Measurements from ENCODE around the gene TGIF2.
"Not testable (repeated sequence)": the region's sequence is repeated elsewhere in the genome, so short reads cannot be mapped to it uniquely, and the experiment has no call there.

Gene TGIF2

DNA sequence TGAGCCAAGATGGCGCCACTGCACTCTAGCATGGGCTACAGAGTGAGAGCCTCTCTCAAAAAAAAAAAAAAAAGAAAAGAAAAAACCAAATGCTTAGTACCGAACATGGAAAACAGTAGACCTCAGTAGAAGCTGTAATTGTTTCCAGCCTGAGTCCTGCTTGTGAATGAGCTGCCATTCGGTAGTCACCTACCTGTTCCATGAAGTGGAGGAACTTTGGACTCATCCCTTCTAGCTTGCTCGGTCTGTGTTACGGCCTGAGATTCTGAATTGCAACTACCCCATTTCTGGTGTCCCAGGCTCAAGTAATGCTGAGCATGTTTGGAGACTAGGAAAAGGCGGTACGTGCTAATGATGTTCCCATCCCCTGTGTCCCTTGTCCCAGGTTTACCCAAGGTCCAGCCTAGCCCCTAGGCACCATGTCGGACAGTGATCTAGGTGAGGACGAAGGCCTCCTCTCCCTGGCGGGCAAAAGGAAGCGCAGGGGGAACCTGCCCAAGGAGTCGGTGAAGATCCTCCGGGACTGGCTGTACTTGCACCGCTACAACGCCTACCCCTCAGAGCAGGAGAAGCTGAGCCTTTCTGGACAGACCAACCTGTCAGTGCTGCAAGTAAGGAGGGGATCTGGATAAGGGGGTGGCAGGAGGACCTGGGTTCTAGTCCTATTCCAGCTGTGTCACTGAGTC is 5.1 kb downstream of the TGIF2 start:
- no peak for DNase-seq (ENCODE audit: low read depth)

DNA sequence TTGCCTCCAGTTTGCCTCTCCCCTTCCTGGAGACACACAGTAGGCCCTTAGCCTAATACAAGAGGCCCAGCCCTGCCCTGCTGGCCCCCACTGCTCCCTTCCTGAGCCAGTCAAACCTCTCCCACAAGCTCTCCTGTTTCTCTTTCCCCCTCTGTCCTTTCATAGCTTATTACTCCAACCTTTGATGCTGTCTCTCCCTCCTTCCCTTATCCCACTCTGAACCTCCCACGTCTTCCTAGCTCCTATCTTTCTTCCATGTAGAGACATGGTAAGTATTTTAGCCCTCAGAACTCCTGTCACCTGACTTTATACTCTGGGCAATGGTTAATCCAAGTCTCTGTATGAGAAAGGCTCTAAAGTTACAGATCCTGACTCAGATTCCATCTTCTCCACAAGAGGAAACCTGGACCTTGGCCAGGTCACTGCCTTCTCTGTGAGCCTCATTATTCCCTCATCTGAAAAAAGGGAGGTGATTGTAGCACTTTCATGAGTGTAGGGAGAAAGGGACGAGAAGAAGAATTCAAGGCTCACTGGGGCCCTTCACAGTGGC is 6.7 kb downstream of the TGIF2 start:
- DNase-seq (ENCODE audit: low read depth) = no peak

DNA sequence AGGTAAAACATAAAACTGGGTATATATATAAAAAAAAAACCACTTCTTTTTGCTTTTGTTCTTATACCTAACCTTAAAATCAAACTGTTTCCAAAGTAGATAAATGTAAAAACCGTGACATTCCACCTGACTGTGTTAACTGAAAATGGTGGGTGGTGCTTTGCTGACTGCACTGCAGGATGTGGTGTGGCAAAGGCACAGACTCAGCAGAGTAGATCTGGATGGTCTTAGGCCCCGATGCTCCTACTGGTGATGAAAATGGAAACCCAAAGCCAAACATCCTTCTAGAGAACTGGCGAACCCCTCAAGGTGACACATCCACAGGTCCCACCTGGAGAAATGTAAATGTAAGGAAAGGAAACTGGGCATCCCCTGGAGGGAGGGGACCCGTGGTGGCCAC is 8.9 kb downstream of the TGIF2 start:
- DNase-seq (ENCODE audit: low read depth) = no peak

DNA sequence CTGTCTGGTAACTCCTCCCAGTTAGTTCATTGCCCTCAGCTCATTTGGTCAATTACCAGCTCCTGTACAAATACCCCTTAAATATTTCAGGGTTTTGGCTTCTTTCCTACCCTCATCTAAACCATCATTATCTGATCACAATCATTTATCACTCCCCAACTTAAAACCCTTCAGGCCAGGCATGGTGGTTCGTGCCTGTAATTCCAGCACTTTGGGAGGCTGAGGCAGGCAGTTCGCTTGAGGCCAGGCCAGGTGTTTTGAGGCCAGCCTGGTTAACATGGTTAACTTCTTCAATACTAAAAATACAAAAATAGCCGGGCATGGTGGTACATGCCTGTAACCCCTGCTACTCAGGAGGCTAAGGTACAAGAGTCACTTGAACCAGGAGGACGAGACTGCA is 9.4 kb downstream of the TGIF2 start:
- DNase-seq (ENCODE audit: low read depth) = no peak

DNA sequence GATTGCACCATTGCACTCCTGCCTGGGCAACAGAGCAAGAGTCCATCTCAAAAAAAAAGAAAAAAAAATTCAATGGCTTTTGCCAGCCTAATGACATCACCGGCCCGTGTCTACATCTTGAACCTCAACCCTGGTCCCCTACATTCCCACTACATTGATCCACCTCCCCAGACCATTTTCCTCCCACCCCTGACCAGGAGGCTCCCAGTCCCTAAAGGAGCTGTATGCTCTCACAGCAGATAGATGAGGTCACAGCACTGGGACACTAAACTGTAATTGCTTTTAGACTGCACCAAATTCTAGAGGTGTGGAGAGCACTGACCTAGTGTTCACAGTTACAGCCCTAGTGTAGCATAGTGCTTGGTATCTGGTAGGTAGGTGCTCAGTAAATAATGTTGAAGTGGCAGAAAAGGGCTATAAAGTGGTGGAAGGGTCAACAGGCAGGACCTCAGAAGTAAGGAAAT is 10.7 kb downstream of the TGIF2 start:
- DNase-seq (ENCODE audit: low read depth) = no peak

DNA sequence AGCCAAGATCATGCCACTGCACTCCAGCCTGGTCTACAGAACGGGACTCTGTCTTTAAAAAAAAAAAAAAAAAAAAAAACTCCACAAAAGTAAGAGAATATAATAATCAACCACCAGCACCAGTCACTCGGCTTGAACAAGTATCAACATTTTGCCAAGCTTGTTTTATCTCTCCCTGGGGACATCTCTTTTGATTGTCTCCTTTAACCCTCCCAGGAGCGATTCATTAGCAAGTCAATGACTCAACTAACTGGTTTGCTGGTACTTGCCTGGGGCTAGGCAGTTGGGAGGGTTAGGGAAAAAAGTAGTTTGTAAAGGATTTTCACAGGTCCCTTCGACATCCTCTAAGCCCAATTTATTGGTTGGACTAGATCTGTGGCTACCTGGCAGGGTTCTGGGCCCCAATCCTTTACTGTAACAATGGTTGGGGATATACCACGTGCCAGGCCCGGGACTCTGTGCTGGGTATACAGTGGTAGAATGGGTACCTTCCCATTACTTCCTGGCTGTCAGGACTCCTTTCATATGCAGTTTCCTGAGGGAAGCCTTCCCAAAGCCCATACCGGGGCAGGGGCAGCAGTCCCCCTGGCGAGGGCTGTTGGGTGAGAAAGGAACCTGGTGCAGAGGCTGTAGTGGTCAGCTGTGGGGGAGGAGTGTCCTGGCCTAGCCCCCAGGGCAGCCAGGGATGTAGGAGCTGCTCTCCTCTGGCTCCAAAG is 12.2 kb downstream of the TGIF2 start:
- no peak for DNase-seq (ENCODE audit: low read depth)

DNA sequence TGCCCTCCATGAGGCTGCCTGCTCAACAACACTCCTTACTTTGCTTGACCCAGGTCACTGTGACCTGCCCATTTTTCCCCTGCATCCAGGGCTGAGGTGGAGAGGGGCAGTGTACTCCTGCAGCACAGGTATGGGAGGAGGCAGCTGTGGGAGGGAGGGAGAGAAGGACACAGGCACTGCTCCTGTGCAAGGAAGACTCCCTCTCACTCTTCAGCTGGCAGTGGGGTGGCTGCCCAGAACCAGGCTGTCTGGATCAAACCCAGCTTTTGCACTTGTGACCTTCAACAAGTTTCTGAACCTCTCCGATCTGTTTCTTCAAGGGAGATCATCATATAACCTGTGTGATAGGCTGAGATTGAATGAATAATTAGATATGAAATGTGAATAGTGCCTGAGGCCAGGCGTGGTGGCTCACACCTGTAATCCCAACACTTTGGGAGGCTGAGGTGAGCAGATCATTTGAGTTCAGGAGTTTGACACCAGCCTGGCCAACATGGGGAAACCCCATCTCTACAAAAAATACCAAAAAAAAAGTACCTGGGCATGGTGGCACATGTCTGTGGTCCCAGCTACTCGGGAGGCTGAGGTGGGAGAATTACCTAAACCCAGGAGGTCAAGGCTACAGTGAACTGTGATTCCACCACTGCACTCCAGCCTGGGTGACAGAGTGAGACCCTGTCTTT is 14.1 kb downstream of the TGIF2 start:
- no peak for DNase-seq (ENCODE audit: low read depth)

DNA sequence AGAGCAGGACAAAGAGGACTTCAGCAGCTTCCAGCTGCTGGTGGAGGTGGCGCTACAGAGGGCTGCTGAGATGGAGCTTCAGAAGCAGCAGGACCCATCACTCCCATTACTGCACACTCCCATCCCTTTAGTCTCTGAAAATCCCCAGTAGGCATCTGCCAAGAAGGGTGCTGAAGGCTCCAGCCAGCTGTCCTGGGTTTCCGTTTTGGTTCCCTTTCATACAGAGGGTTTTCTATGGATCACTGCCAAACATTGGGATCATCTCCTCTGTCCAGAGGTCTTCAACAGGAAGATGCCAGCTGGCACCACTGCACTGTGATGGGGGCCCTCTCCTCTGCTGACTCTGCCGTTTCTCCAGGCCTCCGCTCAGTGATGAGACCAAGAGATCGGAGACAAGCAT is 17.9 kb downstream of the TGIF2 start:
- no peak for DNase-seq (ENCODE audit: low read depth)

DNA sequence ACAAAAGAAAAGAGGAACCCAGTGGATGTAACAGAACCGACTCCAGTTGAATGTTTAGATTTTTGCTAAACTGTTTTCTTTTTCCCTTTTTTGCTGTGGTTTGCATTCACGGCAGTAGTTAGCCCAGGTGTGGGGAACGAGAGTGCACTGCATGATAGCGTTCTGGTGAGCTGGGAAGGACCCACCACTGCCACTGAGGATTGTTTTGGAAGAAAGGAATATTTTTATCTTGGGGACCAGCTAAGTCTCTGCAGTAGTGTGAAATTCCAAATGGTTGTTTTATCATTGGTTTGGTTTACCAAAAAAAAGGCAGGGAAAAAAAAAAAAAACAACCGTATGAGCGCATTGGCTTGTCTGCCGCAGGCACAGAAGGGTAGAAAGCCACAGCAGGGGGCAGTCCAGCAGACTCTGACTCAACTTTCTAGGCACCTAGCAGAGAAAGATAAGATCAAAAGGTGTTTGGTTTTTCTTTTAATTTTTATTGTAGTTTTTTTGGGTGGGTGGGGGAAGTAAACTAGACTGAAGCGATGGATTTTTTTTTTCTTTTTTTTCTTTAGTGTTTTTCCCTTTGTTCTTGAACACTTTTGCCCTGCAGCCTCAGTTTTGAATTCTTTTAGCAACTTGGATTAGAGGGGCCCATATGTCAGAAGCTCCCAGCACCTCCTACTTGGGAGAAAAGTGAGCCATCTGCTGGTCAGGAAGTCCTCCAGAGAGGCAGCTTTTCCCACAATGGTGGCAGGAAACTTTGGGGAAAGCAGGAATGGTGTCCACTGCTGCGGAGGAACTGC is 18.7 kb downstream of the TGIF2 start:
- DNase-seq (ENCODE audit: low read depth) = no peak

DNA sequence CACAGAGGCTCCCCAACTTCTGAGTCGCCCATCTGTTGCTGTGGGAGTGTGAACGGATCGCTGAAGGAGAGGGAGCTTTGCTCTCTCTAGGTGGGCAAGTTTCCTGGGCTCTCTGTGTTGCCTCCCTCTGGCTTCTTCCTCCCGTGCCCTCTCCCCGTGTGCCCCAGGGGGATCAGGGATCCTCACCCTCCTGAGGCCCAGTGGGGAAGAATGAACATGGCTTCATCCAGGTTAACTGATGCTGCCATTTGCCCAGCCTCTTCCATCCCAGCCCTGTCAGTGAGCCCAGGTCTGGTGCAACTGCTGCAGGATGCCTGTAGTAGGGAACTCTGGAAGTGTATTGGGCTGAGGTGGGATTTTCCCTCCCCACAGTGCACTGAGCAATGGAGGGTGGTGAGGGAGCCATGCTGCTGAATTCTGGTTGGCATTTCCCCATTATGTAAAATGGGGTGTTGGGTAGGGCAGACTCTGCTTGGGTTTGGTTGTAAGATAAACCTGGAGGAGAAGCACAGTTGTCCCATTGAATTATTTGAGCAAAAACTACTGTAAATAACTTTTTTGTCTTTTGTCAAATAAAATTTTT is 20.0 kb downstream of the TGIF2 start:
- DNase-seq (ENCODE audit: low read depth) = no peak

DNA sequence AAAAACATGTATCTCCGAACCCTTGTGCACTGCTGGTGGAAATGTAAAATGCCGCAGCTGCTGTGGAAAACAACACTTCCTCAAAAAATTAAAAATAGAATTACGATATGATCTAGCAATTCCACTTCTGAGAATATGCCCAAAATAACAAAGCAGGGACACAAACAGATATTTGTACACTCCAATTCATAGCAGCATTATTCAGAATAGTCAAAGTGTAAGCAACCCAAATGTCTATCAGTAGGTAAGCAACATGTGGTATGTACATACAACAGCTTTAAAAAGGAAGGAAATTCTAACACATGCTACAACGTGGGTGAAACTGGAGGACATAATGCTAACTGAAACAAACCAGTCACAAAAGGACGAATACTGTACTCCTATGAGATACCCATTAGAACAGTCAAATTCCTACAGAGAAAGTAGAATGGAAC is 26.5 kb downstream of the TGIF2 start:
- DNase-seq (ENCODE audit: low read depth) = no peak

DNA sequence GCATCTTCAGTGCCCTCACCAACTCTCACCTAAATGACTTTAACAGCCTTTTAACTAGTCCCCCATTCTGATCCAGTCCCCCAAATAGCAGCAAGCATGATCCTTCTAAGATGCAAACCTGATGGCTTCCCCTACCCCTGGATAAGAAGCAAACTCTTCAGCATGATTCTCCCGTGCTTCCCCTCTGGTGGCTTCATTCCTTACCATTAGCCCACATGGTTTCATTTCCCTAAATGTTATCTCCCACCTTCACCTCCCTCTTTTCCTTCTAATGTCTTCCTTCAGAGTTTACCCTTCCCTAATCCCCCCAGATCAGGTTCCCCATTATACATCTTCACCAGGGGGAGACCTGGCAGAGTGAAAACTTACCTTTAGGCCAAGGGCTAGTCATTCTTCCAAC is 28.1 kb downstream of the TGIF2 start:
- no peak for DNase-seq (ENCODE audit: low read depth)

DNA sequence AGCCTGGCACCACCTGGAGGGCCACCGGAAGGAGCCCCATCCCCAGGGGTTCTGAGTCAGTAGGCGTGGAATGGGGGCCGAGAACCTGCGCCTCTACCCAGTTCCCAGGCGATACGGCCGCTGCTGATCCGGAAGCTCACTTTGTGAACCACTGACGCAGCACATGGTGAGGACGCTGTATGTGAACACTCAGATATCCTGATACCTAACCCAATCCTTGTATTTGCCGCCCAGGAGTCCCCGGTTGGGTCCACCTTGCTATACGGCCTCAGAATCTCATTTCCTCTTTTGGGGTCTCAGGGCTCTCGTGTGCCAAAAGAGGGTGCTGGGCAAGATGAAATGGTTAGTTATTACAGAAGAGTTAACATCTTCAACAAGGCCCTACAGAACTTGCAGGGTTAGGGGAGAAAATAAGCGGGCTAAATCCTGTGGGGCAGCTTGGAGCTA is 31.6 kb downstream of the TGIF2 start:
- no peak for DNase-seq (ENCODE audit: low read depth)

DNA sequence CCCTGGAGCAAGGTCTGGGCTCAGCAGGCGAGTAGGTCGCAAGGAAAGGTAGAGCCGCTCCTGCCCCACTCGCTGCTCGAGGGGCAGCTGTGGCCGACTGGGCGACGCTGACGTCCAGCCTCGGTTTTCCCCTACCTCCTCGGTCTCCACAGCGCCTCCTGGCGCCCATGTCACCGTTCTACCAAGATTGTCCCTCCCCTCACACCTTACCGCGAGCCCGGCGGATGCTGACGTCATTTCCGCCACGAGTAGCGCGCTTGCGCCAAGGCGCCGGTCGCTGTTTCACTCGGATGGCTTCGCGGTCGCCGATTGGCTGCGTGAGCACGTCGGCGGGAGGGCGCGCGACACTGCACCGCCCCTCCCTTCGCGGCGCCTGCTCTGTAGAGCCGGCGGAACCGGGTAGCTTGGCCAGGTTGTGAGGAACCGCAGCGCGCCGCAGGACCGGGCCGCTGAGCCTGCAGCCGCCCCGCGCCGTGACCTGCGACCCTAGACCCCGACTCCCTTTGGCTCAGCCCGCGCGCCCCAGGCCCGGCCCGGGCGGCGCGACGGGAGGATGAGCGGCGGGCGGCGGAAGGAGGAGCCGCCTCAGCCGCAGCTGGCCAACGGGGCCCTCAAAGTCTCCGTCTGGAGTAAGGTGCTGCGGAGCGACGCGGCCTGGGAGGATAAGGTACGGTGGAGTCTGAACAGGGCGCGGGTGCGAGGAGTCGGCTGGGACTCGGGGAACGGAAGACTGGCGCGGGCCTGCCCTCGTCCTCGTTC is 32.2 kb downstream of the TGIF2 start, which contains the start of gene RAB5IF:
RAB5IF (plus strand) TSS at position 381 of the 759 bp plus-strand sequence; CDS start at position 554, 173 bp downstream.
- DNase-seq (ENCODE audit: low read depth) = peak; percentile 93

DNA sequence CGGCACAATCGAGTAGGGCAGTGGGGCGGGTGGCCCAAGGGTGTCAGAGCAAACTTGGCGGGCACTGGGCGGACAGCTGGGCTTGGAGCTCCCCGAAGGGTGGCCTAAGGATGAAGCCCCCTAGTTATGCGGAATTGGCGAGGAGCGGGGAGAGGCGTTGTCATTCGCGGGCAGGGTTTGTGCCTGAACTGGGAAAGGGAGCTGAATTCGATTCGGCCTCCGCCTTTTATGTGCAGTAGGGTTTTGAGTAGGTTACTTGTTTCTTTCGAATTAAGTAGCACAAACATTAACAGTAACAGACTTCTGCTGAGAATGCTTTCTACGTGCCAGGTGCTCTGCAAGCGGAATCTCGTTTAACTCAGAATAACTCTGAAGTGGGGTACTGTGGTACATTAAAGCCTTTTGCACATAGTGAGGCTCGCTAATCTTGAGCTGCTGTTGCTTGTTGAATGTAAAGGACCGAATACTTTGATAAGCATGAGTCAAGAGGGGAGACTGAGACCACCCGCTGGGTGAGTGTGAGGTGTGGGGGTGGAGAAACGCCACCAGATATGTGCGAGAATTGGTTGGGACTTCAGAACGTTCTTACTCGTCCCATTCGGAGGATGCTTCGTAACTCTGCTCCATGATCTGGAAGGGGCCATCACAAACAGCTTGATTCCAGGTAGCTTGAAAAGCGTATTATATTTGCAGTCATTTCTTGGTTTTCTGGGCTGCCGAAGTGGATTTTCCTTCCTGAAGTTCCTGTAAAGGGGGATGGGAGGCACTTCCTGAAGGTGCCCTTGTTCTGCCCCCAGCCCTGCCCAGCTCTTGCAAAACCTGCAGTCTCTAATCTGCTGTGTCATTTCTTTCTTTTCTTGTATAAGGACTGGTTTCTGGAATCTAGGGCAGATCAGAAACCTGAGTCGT is 33.0 kb downstream of the TGIF2 start:
- DNase-seq (ENCODE audit: low read depth) = no peak

DNA sequence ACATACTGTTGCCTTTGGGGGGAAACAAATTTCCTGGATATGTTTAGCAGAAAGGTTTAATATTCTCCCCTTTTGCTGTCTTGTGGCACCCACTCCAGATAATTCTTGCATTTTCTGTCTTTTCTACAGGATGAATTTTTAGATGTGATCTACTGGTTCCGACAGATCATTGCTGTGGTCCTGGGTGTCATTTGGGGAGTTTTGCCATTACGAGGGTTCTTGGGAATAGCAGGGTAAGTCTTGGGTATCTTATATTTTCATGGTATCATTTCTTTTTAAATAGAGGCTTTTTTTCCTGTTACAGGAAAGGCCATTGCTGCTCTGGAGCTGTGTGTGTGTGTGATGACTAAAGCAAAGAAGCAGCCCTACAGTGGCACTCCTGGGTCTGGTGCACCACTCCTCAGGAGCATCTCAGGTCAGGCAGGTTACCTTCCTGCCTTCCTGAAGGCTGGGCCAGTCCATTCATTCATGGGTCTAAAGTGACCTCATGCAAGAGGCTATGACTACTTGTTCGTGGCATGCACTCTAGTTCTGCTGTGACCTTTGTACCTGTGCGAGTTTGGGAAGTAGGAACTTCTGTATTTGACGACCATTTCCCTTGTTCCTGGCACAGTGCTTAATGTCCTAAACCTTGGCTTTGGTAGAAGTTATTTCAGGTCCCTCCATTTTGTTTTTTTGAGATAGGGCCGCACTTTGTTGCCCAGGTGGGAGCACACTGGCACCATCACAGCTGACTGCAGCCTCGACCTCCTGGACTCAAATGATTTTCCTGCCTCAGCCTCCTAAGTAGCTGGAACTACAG is 34.4 kb downstream of the TGIF2 start:
- no peak for DNase-seq (ENCODE audit: low read depth)

DNA sequence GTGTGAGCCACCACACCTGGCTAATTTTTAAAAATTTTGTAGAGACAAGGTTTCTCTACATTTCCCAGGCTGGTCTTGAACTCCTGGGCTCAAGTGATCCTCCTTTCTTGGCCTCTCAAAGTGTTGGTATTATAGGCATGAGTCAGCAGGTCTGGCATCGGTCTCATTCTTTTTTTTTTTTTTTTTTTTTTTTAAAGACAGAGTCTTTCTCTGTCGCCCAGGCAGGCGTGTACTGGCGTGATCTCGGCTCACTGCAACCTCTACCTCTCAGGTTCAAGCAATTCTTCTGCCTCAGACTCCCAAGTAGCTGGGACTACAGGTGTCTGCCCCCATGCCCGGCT is 35.0 kb downstream of the TGIF2 start:
- DNase-seq (ENCODE audit: low read depth) = not testable (repeated sequence)

DNA sequence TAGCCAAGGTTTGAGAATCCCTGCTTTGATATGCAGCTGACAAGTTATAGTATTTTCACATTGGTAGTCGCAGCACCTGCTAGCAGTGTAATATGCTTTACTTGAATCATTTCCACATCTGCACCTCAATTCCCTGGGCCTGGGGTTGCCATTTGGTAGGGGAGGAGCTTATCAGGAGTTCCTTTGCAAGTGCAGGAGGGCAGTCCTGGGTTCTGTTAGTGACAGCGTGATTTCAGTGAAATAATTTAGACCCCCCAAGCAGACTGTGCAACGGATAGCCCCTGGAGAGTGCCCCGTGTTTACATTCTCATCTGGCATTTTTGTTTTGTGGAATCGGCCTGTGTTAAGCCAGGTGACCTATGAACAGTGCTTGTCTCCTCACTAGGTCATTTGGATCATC is 38.2 kb downstream of the TGIF2 start:
- DNase-seq (ENCODE audit: low read depth) = no peak

DNA sequence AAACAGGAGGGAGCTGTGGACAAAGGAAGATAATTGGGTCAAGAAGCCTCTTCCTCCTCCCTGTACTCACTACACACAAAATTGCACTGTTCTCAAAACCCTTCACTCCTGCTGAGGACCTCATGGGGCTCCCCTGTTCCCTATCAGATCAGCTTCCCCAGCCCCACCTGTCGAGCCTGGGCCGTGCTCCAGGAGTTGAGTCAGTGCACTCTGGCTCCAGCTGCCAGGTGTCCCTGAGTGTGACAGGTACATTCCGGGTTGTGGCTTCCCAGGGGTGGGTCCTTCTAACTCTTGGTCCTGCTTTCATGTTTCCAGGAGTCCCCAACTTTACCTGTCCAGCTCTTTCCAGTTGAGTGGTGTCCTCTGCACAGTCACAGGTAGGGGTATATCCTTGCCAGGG is 40.6 kb downstream of the TGIF2 start:
- no peak for DNase-seq (ENCODE audit: low read depth)

Measured in non-pigmented ciliary epithelial cell (primary cell).